Liver (tissue), 9 donors: ENCODE data around the gene PITPNM3. TPM values are rescaled to one million over a fixed set of nuclear protein-coding genes. Genes with fewer than 3 reads are reported as not detected.

Source experiments
- DNase-seq: peaks from one replicate; pipeline ENCODE4 v3.0.0-alpha.2; 2017; ENCODE audit warnings: low spot score
- H3K27ac ChIP-seq, 2 donors: one replicate each; pipeline ENCODE4 v1.7.0; 2013; ENCODE audit warnings: inconsistent platforms in 2 of 2, low read length in 2 of 2, control low read depth in 1 of 2, low read depth in 1 of 2, mild to moderate bottlenecking in 1 of 2
- H3K27me3 ChIP-seq, 4 donors: one replicate each; pipeline versions ENCODE4 v1.6.1 to v1.7.0; 2013; ENCODE audit warnings: low read length in 3 of 4, inconsistent platforms in 1 of 4, mild to moderate bottlenecking in 1 of 4, moderate library complexity in 1 of 4; ENCODE audit not compliant: control insufficient read depth in 4 of 4, insufficient read depth in 4 of 4
- H3K36me3 ChIP-seq, 4 donors: one replicate each; pipeline versions ENCODE4 v1.6.1 to v1.7.0; 2013; ENCODE audit warnings: low read length in 3 of 4, mild to moderate bottlenecking in 3 of 4, low read depth in 1 of 4, moderate library complexity in 1 of 4; ENCODE audit not compliant: control insufficient read depth in 4 of 4, insufficient read depth in 3 of 4
- H3K4me1 ChIP-seq, 4 donors: one replicate each; pipeline versions ENCODE4 v1.6.1 to v1.7.0; 2013; ENCODE audit warnings: low read length in 3 of 4, mild to moderate bottlenecking in 3 of 4, moderate library complexity in 1 of 4; ENCODE audit not compliant: control insufficient read depth in 4 of 4, insufficient read depth in 4 of 4
- H3K4me3 ChIP-seq, 3 donors: one replicate each; pipeline versions ENCODE4 v1.6.1 to v1.7.0; 2013; ENCODE audit warnings: low read length in 3 of 3, control low read depth in 1 of 3, low read depth in 1 of 3, mild to moderate bottlenecking in 1 of 3
- H3K9ac ChIP-seq, 2 donors: one replicate each; pipeline ENCODE4 v1.7.0; 2013; ENCODE audit warnings: low read length in 2 of 2, mild to moderate bottlenecking in 2 of 2, moderate library complexity in 2 of 2, control low read depth in 1 of 2, low read depth in 1 of 2
- H3K9me3 ChIP-seq, 4 donors: one replicate each; pipeline versions ENCODE4 v1.6.1 to v1.7.0; 2013; ENCODE audit warnings: low read length in 3 of 4; ENCODE audit not compliant: control insufficient read depth in 4 of 4
- EGR1 ChIP-seq, 2 donors: IDR thresholded peaks; 2 replicates each; pipeline ENCODE4 v1.6.1; 2016 to 2018; ENCODE audit warnings: antibody characterized with exemption in 2 of 2, low read depth in 2 of 2
- FOXA1 ChIP-seq: IDR thresholded peaks from 2 replicates; pipeline ENCODE4 v1.6.1; 2016; ENCODE audit warnings: antibody characterized with exemption
- FOXA2 ChIP-seq: IDR thresholded peaks from 2 replicates; pipeline ENCODE4 v1.6.1; 2016; ENCODE audit warnings: antibody characterized with exemption
- GABPA ChIP-seq, 2 donors: IDR thresholded peaks in 1 of 2; conservative IDR thresholded peaks in 1 of 2; 2 replicates each; pipeline ENCODE4 v1.6.1; 2016; ENCODE audit warnings: antibody characterized with exemption in 2 of 2, mild to moderate bottlenecking in 1 of 2, moderate library complexity in 1 of 2
- HNF4A ChIP-seq, 2 donors: conservative IDR thresholded peaks; 2 replicates each; pipeline ENCODE4 v1.6.1; 2016; ENCODE audit warnings: antibody characterized with exemption in 2 of 2, mild to moderate bottlenecking in 2 of 2
- HNF4G ChIP-seq: IDR thresholded peaks from 2 replicates; pipeline ENCODE4 v1.6.1; 2016; ENCODE audit warnings: antibody characterized with exemption
- JUND ChIP-seq, 2 donors: IDR thresholded peaks; 2 replicates each; pipeline ENCODE4 v1.6.1; 2016; ENCODE audit warnings: antibody characterized with exemption in 2 of 2
- RAD21 ChIP-seq, 2 donors: IDR thresholded peaks; 2 replicates each; pipeline ENCODE4 v1.6.1; 2016; ENCODE audit warnings: antibody characterized with exemption in 2 of 2, mild to moderate bottlenecking in 2 of 2
- RXRA ChIP-seq, 2 donors: IDR thresholded peaks; 2 replicates each; pipeline ENCODE4 v1.6.1; 2017 to 2018; ENCODE audit warnings: antibody characterized with exemption in 2 of 2, mild to moderate bottlenecking in 1 of 2
- SP1 ChIP-seq: IDR thresholded peaks from 2 replicates; pipeline ENCODE4 v1.6.1; 2018; ENCODE audit warnings: antibody characterized with exemption, mild to moderate bottlenecking
- TAF1 ChIP-seq: conservative IDR thresholded peaks from 2 replicates; pipeline ENCODE4 v1.6.1; 2016; ENCODE audit warnings: antibody characterized with exemption, mild to moderate bottlenecking
- YY1 ChIP-seq: IDR thresholded peaks from 2 replicates; pipeline ENCODE4 v1.6.1; 2016; ENCODE audit warnings: antibody characterized with exemption, mild to moderate bottlenecking
- WGBS: extraction: QIAGEN DNeasy Blood & Tissue Kit; methylation state at CpG from one replicate; pipeline ENCODE4 v1.1.7; 2013; 5-methylcytosine and 5-hydroxymethylcytosine counted together
- polyA plus RNA-seq, 2 donors: library from polyadenylated mRNA; stranded (reverse) in 1 of 2; unstranded in 1 of 2; fragments of 200-250 nt in 1 of 2; fragments of >200 nt in 1 of 2; fragmentation: Nextera tagmentation in 1 of 2; extraction: Ambion mirVana in 1 of 2; gene quantifications; one replicate each; pipeline versions ENCODE4 v1.2.1 to v1.2.3, GENCODE V29; 2013 to 2015
- total RNA-seq, 2 donors: library from RNA; depleted of rRNA; stranded (reverse); fragments of >200 nt; gene quantifications; one replicate each; pipeline ENCODE4 v1.2.3, GENCODE V29; 2014
- TF ChIP-seq, protein P1 (sequence below): IDR thresholded peaks from 2 replicates; pipeline ENCODE4 v1.6.1; 2016; ENCODE audit warnings: antibody characterized with exemption
- TF ChIP-seq, protein P2 (sequence below): IDR thresholded peaks from 2 replicates; pipeline ENCODE4 v1.6.1; 2016; ENCODE audit warnings: antibody characterized with exemption
- TF ChIP-seq, protein P3 (sequence below): fragments of 150-350 bp; IDR thresholded peaks from 2 replicates; pipeline ENCODE4 v1.5.1; 2017; ENCODE audit warnings: improper control_type of control experiment, low read depth, low read length; ENCODE audit not compliant: missing input control
- TF ChIP-seq, protein P4 (sequence below): IDR thresholded peaks from 2 replicates; pipeline ENCODE4 v1.6.1; 2016; ENCODE audit warnings: antibody characterized with exemption
- donor health status: healthy.
- donor health status: healthy.
- donor health status: healthy.
- donor health status: healthy.
- donor health status: healthy.

PITPNM3 gene
- total and polyA plus RNA-seq, 4 donors, result 1.5 to 5.0 (median 1.8) TPM

DNA sequence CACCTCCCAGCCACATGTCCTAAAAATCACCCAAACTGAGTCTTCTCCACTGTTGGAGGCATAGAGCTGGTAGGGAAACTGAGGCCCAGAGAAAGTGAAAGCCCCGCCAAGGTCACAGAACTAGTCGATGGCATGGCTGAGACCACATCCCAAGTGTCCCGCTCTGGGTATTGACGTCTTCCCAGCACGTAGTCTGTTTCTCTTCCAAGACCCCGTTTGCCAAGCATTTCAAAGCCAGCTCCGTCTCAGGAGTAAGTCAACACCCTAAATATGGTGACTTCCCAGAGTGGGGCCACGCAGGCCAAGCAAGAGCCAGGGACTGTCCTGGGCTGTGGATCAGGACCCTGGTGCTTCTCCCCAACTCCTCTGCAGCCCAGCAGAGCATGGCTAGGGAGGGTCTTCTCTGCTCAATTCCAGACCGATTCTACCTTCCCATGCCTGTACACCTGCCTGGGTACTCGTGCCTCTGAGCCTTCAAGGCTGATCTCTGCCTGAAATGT lies 19.7 kb downstream of the PITPNM3 start:
- DNase-seq, result no peak
- H3K9ac ChIP-seq, result no peak overlapping the region
- no peak overlapping the region for H3K4me3 ChIP-seq
- WGBS, result 93% methylated on average over 10 of the region's 10 CpGs
- peaks cover 0 to 7% (median 3%) of the 10 kb centered on the region in 4 donors for H3K9me3 ChIP-seq
- no peaks in the 10 kb centered on the region for H3K27me3 ChIP-seq
- TF ChIP-seq JUND (IDR thresholded peaks at IDR 0.05) (no peak), HNF4G (no peak), RAD21 (IDR thresholded peaks at IDR 0.05) (no peak), FOXA1 (no peak), EGR1 (IDR thresholded peaks at IDR 0.05; ENCODE audit: low read depth in 2 of 2) (no peak), YY1 (no peak), FOXA2 (no peak), GABPA (IDR thresholded peaks at IDR 0.05 in 1 of 2, conservative IDR thresholded peaks at IDR 0.05 in 1 of 2) (no peak), RXRA (IDR thresholded peaks at IDR 0.05) (no peak), TAF1 (no peak), HNF4A (conservative IDR thresholded peaks at IDR 0.05) (no peak), SP1 (no peak)
- TF ChIP-seq, protein P1, sequence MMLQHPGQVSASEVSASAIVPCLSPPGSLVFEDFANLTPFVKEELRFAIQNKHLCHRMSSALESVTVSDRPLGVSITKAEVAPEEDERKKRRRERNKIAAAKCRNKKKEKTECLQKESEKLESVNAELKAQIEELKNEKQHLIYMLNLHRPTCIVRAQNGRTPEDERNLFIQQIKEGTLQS, result no peak
- TF ChIP-seq, protein P2, sequence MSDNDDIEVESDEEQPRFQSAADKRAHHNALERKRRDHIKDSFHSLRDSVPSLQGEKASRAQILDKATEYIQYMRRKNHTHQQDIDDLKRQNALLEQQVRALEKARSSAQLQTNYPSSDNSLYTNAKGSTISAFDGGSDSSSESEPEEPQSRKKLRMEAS, result no peak
- TF ChIP-seq, protein P3, sequence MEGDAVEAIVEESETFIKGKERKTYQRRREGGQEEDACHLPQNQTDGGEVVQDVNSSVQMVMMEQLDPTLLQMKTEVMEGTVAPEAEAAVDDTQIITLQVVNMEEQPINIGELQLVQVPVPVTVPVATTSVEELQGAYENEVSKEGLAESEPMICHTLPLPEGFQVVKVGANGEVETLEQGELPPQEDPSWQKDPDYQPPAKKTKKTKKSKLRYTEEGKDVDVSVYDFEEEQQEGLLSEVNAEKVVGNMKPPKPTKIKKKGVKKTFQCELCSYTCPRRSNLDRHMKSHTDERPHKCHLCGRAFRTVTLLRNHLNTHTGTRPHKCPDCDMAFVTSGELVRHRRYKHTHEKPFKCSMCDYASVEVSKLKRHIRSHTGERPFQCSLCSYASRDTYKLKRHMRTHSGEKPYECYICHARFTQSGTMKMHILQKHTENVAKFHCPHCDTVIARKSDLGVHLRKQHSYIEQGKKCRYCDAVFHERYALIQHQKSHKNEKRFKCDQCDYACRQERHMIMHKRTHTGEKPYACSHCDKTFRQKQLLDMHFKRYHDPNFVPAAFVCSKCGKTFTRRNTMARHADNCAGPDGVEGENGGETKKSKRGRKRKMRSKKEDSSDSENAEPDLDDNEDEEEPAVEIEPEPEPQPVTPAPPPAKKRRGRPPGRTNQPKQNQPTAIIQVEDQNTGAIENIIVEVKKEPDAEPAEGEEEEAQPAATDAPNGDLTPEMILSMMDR, result no peak
- TF ChIP-seq, protein P4, sequence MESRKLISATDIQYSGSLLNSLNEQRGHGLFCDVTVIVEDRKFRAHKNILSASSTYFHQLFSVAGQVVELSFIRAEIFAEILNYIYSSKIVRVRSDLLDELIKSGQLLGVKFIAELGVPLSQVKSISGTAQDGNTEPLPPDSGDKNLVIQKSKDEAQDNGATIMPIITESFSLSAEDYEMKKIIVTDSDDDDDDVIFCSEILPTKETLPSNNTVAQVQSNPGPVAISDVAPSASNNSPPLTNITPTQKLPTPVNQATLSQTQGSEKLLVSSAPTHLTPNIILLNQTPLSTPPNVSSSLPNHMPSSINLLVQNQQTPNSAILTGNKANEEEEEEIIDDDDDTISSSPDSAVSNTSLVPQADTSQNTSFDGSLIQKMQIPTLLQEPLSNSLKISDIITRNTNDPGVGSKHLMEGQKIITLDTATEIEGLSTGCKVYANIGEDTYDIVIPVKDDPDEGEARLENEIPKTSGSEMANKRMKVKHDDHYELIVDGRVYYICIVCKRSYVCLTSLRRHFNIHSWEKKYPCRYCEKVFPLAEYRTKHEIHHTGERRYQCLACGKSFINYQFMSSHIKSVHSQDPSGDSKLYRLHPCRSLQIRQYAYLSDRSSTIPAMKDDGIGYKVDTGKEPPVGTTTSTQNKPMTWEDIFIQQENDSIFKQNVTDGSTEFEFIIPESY, result no peak
- H3K36me3 ChIP-seq, result no peaks in the 10 kb centered on the region
- H3K4me1 ChIP-seq, result no peaks in the 10 kb centered on the region
- no peak overlapping the region for H3K27ac ChIP-seq

DNA sequence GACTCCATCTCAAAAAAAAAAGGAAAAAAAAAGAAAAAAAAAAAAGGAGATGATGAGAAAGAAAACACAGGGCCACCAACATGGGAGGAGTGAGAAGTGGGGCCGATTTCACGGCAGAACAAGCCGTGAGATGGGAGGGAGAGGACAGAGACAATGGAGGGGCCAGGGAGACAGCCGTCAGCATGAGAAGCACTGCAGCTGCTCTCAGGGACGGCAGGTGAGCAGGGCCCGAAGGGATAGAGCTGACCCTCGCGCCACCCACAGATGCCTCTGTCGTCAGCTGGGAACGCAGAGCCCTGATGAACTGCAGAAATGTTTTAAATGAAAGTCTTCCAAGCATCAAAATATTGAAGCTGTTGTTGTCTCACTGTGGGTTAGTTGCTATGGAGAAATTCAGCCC lies 20.3 kb downstream of the PITPNM3 start:
- Histone ChIP-seq H3K27ac (no peak overlapping the region), H3K36me3 (no peaks in the 10 kb centered on the region), H3K9ac (no peak overlapping the region), H3K27me3 (no peaks in the 10 kb centered on the region), H3K9me3 (peaks cover 0 to 7% (median 3%) of the 10 kb centered on the region in 4 donors), H3K4me3 (no peak overlapping the region), H3K4me1 (no peaks in the 10 kb centered on the region)
- WGBS, result 91% methylated on average over 10 of the region's 10 CpGs
- TF ChIP-seq, protein P1, result no peak
- TF ChIP-seq, protein P4, result no peak
- DNase-seq, result no peak
